ENCODE measurements around the gene PARD3.

PARD3 gene

DNA sequence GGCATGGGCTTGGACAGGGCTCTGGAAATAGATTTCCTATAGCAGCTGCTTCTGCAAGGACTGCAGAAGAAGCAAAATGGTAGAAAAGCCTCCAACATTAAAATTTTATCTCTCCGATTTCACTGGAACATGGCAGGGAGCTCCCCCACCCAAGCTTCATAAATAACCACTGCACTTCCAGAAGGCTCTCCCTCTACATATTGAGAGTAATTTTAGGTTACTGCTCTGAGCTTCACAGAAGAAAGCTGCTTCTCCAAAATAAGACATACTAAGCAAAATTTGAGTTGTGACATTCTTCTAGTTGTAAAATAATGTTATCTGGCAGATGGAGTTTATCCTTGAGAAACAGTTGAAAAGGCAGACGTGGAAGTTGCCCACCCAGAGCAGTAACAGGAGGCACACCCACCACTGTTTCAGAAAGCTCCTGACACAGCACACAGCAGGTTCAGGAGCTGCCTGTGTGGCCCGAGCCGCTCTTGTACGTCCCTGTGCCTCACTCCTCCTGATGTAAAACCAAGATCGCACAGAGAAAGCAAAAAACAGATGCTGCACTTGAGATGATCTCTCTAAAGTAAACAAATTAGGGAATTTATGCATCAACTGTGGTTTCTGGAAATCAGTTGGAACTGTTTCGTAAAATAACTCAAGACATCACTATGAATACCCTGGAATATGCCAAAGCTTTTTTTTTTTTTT lies 621.0 kb downstream of the PARD3 start:
- DNase-seq, result no peak

DNA sequence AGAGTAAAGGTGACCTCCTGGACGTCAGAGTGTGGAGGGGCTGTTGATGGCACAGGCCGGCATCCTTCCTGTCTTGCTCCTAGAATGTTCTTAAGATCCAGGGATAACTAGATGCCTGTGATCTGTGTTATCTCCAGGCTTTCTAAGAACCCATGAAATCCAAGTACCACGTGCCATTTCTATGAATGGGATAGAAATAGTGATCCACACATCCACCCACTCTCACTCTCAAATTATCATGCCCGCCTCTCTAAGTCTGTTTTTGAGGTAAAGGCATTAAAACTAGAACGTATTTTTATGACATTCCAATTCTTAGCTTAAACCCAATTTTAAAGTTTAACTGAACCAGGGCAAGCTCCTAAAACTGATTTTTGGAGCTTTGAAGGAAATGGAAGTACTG lies 622.5 kb downstream of the PARD3 start:
- no peak for DNase-seq

DNA sequence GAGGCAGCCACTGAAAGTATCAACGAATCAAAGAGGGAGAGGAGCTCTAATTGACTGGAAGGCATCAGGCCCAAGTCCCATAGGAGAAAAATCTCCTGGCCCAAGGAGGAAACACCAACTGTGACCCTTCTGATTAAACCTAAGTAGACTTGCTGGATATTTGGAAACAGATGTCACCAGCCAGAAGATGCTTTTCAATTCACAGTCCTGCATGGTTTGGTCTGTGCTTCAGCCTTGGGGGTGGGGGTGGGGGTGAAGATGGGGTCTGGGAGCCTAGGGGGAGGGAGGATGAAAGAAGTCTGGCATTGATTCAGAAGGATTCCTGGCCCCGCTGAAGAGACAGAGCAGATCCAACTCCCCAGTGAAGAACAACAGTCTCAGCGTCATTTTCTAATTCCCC lies 623.7 kb downstream of the PARD3 start:
- no peak for DNase-seq

DNA sequence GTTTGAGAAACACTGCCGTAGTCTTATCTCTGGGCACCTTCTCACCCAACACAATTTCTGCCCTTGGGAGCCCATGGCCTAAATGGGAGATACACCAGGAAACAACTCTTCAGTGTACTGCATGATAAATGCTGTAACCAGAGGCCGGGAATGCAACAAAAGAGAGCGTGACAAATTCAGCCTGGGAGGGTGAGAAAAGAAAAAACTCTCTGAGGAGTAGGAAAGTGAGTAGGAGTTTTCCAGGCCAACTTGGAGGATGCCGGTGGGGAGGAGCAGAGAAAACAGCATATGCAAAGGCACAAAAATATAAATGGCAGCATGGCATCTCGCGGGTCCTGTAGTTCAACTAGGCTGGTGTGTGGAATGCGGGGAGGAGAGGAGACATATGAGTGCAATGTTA lies 624.5 kb downstream of the PARD3 start:
- no peak for DNase-seq

DNA sequence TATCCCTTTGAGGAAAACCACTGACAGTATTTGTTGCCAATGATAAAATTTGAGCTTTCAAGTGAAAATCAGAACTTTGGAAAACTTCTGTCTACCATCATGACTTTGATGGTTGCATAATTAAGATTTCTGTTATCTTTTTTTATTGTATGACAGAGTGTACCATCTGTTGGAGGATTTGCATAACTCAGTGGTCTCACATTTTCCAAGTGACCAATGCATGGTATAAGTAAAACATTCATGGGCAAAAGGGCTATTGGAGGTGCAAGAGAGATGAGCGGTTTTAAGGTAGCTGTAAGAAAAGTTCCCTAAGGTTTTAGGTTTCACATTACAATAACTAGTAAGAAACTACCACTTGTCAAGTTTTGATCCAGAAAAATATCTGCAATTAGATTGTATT lies 625.3 kb downstream of the PARD3 start:
- DNase-seq, result no peak

DNA sequence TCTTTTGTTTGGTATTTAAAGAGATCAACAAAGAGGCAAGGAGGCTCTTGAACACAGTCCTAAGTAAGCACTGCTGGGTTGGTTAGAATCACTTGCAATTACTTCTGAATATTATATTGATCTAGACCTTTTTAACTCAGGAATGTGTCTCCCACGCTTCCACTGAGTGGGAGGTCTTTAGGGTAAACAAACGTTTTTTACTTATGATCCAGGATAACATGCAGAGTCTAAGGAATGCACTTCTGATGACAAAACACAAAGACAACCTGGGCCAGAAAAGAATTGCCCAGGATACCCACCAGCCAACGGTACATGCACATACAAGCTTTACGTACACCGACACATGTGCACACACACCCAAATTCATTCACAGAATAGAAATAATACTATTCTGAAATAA lies 626.9 kb downstream of the PARD3 start:
- DNase-seq, result no peak

DNA sequence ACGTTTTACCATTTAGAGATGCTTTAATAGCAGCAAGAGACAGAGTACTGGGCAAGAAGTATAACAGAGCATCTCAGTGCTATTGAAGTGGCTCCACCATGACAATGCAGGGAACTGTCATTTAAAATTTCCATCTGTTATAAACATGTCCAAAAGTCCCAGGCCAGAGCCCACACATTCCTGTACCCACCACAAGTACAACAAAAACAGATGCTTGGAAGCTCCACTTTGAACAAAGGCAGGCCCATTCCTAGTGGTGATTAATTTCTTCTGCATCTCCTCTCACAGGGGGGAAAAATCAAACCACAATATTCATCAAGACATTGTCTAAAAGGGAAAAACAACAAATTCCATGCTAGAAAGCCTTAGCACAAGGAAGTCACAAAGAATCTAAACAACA lies 627.9 kb downstream of the PARD3 start:
- DNase-seq, result no peak

DNA sequence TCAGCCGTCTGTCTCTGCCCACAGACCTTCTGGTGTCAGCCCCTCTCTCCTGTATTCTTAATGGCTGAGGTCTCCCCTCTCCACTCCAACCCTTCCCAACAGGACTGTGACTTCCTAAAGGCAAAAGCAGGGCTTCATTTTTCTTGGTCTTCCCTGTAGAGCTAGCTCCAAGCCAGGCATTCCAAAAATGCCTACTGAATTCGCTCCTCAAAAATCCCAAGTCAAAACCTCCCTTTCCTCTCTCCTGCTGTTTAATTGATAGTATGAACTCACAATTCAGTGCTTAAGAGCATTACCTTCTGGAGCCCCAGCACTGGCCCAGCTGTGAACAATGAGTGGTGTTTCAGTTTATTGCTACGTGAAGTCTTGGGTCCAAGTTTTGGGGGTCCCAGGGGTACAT lies 628.4 kb downstream of the PARD3 start:
- DNase-seq, result no peak

DNA sequence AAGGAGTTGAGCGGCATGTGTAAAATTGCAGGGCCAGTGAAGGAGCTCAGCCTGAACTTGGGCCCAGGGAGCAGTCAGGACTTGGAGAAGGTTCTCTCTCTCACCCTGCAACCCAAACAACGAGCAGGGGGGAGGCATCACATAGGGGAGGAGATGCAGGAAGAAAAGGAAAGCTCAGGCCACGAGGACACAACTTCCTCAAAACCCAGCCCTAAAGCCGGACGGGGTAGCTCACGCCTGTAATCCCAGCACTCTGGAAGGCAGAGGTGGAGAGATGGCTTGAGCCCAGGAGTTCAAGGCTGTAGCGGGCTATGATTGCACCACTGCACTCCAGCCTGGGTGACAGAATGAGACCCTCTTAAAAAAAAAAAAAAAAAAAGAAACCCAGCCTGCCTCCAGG lies 629.1 kb downstream of the PARD3 start:
- DNase-seq, result no peak

DNA sequence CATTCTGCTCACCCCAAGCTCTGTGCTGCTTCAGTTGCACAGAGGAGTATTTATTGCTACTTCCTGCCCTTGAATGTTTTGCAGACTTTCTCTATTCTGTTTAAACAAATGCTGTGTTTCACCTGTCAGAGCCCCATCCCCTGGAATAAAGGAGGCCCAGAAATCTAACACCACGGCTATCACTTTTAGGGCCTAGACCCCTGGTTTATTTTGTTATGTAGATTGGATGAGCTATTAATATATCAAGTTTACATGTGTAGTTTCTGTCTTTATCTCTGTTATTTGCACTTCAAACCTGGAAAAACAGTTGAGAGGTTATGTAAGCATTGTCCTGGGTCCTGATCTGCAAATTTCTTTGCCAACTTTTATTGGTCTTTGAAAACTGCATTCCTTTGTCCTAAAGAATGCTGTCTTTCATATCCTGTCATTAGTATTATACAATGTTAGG lies 630.1 kb downstream of the PARD3 start:
- no peak for DNase-seq

DNA sequence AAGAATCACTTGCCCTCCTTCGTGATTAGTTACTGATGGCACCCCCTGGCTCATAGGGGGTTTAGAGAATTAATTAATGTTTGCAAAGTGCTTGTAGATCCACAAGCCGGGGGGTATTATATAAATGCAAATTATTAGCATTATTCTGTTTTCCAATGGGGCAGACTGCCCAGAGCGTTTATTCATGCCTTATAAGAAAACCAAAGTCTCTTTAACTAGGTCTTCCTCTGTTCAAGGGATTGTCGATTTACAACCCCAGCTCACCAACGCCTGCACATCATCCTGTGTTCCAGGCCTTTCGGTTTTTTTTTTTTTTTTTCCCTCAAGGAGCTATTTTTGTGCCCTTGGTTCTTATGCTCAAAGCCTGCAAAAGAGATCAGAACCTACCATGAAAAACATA lies 630.7 kb downstream of the PARD3 start:
- DNase-seq, result no peak

DNA sequence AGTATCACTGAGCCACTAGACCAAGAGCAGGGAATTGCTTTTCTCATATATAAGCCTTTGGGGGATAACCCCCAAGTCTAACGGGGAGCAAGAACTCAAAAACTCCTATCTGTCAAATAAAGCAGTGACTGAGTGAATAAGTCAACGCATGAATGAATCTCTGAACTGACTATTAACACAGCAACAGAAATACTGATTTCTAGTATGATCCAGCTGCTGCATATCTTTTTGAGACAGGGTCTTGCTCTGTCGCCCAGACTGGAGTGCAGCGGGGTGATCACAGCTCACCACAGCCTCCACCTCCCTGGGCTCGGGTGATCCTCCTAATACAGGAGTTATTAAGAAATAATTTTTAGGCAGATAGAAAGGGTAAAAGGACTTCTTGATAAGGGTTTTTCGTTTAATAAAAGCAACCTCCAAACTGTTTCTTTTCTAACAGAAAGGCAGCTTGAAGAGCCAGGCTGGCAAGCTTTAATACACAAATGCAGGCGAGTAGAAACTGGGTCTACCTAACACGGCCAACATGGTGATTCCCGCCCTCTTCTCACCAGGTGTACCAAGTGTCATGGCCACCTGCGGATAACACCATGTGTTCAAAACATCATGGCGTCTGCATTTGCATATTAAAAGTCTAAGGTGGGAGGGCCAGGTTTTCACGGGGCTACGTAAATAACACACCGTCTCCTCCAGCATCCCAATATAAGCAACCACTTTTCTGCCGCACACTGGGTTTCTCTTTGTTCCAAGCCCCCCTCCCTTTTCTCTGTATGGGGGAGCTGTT lies 631.9 kb downstream of the PARD3 start:
- DNase-seq, result no peak

DNA sequence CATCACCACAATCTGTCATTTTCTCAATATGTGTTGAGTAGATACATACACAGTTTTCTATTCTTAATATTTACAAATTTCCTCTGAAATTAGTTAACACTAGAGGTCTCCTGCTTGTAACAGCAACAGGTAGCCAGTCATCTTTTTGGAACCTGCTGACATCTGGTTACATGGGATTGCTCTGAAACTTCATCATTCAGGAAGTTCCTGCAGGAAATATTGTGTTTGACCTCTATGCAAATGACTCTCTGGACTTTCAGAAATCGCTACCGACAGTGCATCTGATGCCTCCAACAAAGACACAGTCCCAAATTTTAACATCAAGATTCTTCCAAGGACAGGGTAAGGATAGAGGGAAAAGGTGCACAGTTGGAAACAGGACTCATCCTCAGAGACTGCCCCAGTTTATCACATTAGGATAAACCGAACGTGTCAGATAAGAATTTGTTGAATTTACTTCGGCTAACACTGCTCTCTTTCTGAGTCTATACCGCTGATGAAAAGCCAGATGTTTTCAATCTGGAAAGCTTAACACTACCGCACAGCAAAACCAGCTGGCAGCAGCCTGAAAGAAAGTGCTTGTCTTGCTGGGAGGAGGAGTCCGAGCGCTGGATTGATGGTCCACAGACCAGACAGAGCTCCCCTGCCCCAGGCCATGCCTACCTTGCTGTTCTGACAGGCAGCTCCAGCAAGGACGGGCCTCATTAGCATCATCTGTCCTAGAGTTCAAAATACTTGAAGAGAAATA lies 633.4 kb downstream of the PARD3 start:
- DNase-seq, result no peak

DNA sequence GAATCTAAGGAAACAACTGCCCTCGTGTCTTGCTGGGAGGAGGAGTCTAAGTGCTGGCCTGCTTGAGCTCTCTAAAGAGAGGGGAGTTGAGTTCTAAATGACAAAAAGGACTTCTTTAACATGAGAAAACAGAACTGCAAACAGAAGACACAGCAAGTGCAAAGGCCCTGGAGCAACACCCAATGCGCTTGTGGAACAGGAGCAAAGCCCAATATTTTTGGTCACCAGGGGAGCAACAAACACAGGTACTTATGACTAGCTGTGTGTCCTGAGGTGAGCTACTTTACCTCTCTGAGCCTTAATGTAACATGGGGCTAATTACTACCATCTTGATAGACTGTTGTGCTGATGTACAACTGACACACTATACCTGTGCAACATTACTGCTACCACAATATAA lies 634.3 kb downstream of the PARD3 start:
- no peak for DNase-seq

DNA sequence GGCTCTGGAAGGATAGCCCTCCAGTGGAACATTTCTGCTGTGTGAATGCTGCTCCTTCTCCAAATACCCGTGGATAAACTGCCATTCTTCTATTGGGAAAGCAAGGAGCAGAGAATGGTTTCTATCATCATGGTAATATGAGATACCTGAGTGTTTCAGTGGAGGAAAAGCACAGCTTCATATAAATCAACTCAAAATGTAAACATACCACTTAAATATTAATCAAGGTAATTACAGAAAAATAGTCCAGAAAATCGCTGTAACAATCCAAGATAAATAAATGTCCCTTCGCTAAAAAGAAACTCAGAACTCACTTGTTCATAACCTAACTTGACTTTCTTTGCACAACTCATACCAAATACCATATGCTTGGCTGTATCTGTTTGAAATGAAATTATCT lies 635.8 kb downstream of the PARD3 start:
- no peak for DNase-seq

DNA sequence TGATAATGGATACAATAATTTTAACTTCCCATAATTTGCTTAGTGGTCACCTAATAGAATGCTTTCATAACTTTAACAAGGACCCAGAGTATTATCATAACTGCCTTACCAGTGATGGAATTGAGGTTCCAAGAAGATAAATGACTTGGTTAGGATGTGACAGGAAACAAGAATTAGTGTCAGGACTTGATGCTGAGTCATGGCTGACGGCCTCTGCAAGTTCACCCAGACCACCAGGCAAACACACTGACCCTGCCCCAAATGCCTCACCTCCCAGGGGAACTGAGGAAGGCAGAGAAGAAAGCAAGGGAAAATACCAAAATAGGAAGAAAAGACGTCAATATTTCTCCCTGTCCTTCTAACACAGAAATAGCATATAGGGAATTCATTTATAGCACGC lies 636.3 kb downstream of the PARD3 start:
- DNase-seq, result no peak

DNA sequence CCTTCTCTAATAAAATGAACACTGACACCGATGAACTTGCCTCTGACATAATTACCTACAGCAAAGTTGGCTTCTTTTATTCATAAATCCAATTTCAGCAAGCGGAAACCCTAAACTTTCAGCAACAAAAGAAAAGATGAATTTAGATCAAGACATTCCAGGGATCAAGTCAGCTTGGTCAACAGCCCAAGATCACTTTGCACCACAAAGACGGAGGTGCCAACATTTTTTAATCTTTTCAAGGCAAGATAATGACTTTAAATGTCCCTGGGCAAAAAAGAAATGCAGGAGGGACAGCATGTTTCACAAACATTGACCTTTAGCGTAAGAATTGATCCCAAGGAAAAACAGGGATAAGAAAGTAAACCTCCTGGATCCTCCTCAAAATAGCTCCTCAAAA lies 636.9 kb downstream of the PARD3 start:
- DNase-seq, result no peak

DNA sequence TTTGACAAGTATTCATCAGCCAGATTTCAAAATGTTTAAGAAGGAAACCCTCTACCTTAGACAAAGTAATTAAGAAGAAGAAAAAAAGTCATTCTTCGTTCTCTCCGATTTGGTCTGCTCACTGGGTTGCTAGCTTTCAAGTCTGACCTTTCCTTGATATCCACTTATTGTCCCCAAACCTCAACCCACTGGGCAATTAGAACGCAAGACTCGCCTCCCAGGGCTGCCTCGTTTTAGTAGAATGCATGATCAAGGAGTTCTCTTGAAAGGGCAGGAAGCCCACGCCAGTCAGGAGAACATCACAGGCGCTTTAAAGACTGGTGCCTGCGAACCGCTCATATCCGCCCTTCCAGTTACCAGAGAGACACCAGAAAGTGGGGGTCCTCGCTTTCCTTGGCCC lies 637.7 kb downstream of the PARD3 start:
- DNase-seq, result no peak

DNA sequence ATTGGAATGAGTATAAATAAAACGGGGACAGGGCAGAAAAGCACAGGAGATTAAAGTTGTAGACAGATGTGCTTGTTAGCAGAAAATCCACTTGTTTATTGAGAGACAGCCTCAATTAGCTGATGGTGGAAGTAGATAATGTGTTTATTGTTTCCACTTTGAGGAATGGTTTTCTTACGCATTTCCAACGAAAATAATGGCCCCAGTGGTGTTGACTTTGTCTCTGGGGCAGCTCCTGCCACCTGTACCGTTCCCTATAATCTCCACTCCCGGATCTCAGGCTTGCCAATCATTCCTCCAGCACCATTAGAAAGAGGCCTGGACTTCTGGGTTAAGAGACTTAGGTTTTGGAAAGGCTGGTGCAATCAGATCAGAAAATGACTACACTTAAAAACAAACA lies 638.7 kb downstream of the PARD3 start:
- no peak for DNase-seq

DNA sequence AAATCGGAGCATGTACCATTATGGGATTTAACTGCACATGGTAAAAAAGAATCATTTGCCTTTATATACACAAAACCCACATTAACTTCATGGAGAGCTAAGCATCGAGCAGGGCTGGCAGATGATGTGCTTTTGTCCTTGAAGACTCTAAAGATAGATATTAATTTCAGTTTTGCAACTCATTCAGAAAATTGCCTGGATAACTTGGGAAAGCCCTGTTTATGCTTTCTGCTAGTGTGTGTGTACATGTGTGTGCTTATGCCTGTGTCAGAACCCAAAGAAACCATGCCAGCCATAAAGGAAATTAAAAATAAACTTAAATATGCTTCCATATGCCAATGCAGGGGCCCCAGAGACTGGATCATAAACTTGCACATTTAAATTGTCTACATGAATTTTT lies 640.0 kb downstream of the PARD3 start:
- DNase-seq, result no peak

DNA sequence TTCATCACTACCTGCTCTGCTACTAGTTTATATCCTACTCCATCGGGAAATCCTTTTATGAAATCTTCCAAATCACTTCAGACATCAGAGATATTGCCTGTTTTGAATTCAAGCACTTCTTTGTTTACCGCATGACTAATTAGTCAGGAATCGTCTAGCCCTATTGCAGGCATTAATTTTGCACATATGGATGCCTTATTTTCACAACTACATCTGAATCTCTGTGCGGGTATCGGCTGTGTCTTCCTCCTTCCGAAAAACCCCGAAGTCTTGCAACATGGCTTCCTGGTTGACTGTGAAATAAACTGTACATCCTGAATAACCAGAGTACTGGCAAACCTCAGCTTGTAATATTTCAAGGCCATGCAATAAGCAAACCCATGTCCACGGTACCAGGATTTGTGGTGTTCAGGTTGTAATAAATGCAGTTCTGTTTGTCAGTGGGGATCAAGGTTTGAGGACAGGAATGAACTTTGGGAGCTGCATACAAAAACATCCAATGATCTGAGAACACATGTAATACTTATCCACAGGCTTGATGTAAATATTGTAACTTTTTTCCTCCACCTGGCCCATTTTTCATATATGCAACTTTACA lies 642.1 kb downstream of the PARD3 start:
- no peak for DNase-seq

DNA sequence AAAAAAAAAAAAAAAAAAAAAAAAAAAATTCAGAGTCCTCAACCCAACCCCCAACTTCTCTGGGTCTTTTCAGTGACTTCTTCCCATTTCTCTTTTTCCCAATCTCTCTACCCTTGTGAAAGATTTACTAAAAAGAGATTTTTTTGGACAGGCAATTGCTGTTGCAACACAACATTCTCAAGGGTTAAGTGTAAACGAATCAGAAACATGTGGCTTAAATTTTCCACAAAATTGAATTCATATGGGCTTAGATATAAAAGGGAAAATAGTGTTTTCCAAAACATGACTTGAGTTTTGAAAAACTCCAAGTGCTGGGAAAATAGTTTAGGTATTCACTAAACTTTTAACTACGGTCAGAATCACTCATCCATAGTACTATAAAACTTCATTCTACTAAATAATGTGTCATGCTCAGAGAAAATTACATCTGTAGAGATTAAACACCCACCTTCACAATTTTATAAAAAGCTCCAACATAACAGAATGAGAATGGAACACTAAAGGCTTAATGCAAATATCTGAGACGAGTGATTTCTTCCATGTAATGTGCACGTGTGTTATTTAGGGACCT lies 643.1 kb downstream of the PARD3 start:
- no peak for DNase-seq

DNA sequence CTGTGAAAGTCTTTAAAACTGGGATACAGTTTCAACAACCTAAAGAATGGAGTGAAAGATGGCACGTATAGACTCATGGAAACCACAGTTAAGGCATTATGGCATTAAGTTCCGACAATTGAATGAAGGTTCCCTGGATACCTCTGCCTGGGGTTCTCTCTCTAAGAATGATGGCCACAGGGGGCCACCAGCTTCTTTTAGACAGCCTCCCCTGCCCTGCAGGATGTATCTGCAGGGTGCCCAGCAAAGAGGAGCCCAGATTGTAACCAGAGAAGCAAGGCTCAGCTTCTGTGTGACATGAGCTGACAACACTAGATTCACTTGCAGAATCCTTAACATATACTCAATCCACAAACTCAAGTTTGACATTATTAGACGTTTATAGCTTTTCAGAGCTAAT lies 645.4 kb downstream of the PARD3 start:
- no peak for DNase-seq

Data from stimulated activated CD4-positive, alpha-beta T cell treated with anti-CD3 and anti-CD28 coated beads, Interleukin-2, amount 100 ng/mL, for 48 hours (primary cell).